HG03432 (cell line): Measurements from ENCODE around the gene GALNT18.

ENCODE experiments used
- ATAC-seq: cut with Tn5 transposase; IDR thresholded peaks from one replicate; pipeline ENCODE4 v1.9.1; 2021; ENCODE audit warnings: mild to moderate bottlenecking, moderate library complexity; ENCODE audit not compliant: unreplicated experiment

GALNT18 gene

DNA sequence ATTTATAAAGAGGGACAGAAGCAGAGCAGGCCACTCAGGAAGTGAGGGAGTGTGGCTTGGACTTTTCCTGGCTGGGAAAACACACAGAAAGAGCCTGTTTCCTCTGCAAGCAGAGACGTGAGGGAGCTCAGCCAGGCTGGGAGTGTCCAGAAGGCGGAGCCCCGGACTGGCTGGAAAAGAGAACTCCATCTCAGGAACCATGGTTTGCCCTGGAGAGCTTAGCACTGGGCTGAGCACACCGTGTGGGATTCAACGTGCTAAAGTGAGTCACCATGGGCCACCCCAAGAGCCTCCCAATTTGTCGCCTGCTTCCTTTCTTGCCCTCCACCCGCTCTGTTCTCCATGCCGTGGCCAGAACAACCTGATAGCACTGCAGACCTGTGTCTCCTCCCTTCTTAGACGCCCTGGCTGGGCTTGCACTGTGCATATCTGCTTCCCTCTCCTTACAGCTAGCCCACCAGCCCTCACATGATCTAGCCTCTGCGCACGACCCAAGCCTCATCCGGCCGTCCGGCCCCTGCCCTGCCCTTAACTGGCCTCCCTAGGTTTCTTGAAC, 51.8 kb downstream of the GALNT18 start:
- no peak for ATAC-seq

DNA sequence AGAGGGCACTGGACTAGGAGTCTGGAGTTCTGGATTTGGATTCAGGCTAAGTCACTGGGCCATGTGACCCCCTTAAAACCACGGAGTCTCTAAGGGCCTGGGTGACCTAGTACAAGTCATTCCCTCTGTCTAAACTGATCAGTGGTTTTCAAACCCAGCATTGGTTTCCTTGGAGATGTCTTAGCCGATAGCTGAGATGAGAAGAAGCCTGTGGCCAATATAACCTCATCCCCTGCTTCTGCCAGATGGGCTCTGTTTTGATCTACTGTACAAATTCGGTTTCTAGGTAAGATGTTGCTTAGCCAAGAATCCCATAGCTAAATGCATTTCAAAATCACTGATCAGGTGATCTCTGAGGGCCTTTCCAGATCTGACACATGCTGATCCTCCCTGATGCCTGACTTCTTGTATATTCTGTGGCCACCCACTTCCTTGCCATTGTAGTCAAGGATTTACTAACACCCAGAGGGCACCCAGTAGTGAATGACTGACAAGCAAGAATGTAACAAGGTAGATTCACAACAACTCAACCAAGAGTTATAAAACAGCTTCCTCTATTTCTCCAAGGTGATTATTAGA, 53.1 kb downstream of the GALNT18 start:
- ATAC-seq = no peak

DNA sequence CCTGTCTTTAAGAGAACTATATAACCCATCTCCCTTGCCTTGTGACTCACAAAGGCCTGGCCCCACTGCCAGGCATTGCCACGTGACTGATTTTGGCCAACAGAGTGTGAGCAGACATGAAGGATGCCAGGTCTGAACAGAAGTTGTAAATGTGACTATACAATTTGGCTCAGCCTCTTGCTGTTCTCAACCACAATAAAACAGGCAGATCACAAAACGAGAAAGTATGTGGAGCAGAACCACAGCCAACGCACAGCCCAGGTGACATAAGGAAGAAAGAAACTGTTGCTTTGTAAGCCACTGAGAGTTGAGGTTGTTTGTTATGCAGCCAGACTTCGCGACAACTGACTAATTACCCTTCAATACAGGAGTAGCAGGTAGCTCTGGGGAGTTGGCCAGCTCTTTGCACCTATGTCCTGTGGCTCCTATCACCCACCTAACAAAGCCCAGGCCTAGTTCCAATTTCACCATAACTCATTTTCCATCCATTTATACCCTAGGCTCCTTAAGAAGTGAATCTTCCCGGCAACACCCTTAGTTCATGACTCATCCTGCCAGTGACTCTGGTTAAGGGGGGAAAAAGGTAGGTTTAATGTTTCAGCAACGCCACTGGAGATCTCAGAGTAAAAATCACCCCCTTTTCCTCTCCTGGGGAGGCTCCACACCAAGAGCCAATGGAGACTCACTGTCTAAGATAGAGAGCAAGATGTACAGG, 53.7 kb downstream of the GALNT18 start:
- ATAC-seq = no peak

DNA sequence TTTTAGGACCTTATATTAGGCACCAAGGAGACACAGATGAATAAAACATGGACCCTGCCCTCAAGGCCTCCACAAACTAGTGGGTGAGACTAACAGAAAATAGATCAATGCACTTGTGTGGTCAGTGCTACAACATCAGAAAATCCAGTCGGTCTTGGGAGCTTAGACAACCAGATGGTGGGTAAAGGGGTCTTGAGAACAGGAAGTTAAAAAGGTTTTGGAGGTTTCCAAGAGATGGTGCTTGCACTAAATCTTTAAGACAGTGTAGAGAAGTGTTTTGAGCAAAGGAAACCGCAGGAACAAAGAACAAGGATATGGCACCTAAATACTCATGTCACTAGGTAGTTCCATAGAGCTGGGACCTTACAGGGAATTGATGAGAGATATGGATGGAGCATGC, 56.2 kb downstream of the GALNT18 start:
- no peak for ATAC-seq

DNA sequence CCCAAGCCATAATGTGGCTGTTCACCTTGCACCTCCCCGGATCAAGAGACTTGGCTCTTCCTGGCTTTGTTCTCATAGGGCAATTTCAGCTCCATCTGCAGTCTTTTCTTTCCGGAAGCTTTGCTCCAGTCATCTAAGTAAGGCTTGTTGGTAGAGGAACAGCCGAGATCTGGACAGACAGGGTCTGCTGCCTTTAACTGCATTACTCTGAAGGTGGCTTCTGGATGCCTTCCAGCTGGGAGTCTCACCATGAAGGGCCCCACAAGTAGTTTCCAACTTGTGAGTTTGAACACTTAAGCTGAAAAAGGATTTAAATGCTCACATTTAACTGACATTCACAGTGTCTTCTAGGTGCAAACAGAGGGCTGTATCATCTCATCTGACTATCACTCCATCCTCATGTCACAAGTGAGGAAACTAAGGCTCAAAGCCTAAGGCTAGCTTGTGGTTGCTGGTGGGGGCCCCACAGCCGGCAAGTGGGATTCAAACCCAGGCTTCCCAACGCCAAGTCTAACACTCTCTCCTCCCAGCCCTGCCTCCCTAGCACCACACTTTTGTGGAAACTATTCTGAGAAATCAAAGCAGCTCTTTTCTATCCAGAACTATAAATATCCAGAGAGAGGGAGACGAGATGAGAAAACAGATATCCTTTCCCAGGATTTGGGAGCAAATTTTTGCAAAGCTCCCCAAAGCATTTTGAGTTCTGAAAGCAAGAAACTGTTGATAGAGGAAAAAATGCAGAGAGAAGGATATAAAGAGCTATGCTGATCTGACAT, 58.4 kb downstream of the GALNT18 start:
- no peak for ATAC-seq

DNA sequence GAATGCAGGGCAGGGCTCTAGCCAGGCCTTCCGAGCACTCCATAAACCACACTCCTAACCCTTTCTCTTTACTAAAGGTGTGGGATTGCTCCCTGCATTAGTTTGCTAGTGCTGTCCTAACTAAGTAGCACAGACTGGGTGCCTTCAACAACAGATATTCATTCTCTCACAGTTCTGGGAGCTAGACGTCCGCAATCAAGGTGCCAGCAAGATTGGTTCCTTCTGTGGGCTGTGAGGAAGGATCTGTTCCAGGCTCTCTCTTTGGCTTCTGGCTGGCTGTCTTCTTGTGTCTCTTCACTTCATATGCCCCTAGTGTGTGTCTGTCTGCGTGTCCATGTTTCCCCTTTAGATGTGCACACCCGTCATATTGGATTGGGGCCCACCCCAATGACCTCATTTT, 59.8 kb downstream of the GALNT18 start:
- no peak for ATAC-seq

DNA sequence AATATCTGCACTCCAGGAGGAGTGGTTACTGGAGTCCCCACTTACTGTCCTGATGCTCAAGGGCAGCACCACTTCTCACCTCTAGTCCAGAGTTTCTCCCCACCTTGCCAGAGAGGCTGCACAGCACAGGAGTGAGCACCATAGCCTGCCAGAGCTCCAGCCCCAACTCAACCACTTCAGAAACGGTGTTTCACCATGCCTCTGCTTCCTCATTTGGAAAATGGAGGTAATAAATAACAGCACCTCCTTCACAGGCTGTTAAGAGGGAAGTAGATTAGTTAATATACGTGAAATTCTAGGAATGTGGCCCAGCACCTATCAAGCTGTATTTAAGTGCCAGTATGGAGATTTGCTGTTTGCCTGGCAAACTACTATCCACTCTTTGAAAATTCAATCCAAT, 63.0 kb downstream of the GALNT18 start:
- no peak for ATAC-seq

DNA sequence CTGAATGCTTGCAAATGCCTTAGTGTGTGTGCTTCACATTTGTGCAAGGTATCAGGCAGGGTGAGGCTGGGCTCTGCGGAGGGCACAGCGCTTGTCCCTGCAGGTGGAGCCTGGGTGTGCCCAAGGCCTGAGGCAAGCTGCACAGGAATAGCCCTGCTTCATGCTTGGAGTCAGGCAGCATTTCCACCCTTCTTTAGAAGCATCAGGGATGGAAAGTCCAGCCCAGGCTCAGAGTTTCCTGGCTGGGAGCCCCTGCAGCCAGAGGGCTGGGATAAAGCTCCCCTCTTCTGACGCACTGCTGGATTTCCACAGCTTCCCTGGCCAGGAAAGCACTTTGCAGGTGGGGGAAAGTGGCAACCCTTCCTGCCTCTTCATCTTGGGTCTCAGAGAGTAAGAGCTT, 63.4 kb downstream of the GALNT18 start:
- ATAC-seq = no peak

DNA sequence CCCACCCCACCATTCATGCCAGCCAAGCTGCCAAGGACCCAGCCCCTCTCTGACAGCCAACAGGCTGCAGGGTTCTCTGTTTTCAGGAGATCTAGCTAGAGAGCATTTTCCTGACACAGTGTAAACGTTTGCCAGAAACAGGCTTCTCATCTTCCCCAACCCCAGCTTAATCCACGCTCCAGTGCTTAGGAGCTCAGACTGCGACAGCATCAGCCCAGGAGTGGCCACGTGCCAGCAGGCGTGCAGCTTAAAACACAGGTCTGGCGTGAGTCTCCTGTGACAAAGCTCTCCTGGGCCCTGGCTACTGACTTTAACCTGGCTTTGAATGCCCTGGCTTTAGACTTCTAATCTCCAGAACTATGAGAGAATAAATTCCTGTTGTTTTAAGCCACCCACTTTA, 66.6 kb downstream of the GALNT18 start:
- no peak for ATAC-seq

DNA sequence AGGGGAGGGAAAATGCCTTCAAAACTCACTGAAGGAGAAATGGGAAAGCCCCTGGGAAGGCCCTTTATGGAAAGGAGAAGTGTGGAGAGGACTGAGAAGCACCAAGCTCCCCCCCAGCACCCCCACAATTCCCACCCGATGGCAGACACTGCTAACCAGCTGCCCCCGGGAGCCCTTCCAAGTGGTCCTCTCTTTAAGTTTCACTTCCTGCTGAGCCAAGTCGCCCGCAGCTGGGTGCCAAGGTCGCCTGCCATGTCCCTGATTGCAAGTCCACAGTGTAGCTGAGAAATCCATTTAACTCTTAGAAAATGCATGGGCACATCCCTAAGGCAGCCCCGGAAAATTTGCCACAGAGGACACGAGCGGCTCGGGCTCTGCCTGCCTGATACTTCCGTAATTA, 68.2 kb downstream of the GALNT18 start:
- no peak for ATAC-seq

DNA sequence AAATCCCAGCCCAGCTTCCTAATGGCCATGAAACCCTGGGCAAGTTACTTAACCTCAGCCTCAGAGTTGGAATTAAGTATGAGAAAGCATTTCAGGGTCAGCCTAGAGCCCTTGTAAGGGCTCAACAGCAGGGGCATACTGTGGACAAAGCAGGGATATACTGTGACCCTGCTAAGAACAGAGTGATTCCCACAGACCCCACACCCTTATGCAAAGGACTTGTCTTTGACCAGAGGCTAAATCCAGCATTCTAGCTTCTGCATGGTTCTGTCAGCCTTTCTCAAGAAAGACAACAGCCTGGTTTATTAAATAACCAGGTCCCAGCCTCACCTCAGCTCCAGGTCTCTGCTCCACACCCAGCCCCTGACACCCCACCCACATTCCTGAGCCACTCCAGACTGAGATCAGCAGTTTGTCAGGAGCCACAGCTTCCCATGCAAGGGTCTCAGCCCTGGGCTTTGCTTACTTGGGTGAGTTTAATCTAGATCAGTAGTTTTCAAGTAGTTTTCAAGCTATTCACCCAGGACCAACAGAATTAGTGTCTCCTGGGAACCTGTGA, 69.2 kb downstream of the GALNT18 start:
- no peak for ATAC-seq

DNA sequence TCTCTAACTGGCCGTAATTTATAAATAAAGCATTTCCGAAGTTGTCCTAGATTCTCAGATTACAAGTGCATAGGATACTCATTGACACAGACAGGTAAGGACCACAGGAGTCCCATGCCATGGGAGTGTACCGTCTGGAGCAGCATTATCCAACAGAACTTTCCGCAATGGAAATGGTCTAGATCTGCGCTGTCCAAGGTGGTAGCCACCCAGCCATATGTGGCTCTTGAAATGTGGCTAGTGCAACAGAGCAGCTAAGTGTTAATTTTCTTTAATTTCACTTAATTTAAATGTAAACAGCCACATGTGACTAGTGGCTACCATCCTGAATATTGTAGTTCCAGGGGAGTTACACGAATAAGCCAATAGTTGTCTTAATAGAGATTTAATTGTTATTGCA, 71.3 kb downstream of the GALNT18 start:
- ATAC-seq = no peak

DNA sequence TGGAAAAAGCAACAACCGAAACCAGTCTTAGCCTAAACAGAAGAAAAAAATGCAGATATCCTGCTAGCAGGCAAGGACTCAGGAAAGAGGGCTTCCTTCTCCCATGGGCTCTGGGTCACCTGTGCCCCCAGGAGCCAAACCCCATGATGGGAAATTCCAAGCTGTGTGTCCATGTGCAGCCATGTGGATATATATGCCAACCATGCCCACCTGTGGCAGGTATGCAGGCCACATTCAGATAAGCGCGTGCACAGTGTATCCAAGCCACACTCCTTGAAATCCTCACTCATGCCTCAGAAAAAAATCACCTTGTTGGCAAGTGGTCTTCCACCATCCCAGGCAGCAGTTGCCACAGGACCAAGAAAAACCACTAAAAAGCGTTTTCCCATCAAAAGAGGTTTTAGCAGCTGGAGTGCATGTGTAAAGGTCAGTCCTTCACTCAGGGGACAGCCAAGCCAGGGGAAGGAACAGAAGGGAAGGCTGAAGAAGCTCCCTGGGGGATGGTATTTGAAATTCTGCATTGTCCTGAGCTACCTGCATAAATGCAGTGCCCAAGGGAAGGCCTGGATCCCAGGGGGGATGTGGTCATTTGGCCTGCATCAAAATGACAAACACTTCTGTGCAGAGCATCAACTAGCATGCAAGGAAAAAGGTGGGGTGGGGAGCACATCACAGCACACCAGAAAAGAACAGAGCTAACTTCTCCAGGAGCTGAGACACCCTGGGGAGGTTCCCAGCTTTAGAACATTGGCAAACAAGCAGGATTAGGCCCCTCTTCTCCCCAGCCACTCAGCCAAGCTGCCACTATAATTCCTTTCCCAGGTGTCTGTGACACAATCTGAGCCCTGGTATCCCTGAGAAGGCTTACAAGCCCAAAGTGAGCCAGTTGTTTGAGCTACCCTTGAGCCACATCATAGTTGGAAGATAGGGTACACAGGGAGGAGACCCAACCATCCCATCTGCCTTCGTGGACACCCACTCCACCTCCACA, 76.2 kb downstream of the GALNT18 start:
- ATAC-seq = no peak

DNA sequence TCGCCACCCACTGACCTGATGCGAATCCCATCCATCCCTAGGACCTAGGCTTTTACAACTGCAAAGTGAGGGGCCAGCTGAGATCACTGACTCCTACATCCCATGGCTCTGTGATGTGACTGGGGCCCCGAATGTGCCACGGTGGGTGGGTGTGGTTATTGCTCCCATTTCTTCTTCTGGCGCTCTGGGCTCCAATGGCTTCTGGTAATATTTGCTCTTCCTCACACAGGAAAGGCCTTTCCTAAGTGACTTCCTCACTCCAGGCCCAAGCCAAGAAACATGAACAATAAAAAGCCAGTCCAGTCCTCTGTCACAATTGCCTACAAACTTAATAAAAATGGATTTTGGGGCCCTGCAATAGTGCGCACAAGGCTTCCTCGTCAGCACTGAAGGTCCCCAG, 78.1 kb downstream of the GALNT18 start:
- ATAC-seq = no peak

DNA sequence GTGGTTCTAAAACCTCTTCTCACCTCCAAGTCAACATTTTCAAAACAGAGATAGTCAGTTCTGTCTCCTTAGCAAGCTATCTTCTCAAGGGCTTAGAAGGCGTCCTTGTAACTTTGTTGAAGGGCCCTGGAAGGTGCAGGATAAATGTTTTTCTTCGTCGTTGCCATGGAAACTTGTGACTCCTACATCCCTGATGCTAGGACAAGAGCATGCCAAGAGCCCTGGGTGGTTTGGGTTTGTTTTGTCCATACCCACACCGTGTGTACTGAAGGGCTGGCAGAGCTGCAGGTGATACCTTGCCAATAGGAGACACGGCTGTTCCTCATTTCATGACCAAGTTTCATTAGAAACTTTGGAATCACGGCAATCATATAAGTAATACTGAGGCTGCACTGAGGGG, 81.6 kb downstream of the GALNT18 start:
- no peak for ATAC-seq

DNA sequence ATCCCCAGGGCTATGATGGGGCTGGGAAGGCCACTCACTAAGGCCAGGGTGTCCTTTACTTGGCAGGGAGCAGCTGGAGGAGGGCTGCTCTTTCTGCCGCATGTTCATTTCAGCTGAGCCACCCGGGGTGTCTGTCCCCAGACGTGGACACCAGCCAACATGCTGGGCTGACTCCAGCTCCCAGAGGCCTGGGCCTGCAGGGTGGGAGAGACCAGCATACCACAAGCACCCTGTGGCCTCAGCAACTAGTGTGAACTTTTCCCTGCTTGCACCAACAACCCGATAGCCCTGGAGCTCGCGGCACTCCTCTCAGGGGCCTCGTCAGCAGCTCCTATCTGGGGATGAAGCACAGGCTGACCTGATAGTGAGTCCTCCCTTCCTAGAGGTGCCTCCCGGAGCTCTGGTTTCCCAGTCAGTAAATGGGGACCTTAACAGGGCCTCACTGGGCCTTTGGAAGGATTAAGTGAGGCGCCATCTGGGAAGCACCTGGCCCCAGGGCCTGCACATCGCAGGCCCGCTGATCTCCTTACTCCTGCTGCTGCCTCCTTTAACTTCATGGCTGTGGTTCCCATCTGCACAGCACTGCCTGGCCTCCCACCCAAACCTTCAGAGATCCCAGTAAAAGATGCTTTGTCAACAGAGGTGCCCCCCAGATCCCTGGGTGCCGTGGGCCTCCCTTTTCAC, 83.4 kb downstream of the GALNT18 start:
- ATAC-seq = no peak

DNA sequence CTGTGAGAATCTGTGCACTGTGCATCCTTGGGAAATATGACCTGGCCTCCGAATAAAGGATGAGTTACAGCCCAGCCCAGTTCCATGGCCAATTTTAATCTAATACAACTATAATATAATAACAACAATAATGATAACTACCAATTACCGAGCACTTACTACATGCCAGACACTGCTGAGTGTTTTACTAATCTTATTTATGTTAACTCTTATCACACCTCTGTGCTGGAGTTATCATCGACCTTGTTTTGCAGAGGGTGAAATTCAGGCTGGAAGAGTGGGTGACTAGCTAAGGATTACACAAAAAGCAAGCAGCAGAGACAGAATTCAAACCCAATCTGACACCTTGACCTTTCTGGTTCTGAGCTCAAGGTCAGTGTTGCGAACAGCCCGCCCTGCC, 83.9 kb downstream of the GALNT18 start:
- no peak for ATAC-seq

DNA sequence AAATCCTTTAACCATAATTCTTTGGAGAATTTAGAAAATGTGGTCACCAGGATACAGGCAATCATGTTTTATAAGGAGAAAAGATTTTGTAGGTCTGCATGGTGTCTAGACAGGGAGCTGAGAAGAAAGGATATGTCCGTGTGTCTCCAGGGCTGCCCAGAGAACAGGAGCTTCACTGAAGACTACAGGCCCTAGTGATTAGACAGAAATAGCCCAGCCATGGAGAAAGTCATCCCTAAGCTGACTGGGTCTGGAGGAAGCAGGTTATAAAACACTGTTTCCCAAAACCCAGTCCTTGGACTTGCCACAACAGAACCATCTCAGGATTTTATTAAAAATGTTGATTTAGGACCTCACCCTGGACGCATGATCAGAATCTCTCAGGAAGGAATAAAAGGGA, 84.4 kb downstream of the GALNT18 start:
- ATAC-seq = no peak

DNA sequence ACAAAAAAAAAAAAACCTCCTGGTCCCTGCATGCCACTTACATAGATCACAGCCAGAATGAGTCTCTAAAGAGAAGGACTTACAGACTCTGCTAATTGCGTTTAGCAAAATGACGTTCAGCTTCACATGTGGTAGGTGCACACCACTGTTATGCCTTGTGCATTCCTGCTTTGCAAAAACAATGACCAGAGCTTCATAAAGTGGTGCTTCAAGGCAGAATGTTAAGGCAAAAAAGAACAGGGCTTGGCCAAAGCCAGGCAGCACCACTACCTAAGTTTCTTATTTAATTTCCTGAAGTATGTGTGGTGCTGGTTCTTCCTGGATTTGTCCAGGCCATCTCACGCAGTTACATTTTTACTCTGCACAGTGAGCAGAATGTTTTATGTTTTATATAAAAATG, 85.2 kb downstream of the GALNT18 start:
- no peak for ATAC-seq

DNA sequence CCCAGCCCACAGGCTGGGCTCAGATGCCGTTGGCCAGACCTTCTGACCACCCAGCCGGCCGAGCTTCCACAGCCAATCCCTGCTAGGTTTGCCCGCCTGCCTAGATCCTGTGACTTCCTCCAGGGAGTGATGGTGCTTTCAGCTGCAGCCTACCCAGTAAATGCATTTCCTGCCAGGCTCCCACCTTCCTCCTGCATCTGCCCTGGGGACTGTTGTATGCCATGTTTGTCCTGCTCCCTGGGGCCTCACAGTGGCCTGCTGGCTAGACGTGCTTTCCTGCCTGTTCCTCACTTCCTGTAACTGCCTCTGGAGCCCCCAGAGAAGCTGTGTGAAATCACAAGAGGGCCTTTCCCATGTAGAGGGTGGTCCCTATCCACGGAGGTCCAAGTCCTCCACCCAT, 86.2 kb downstream of the GALNT18 start:
- ATAC-seq = no peak
